ENCODE results near the gene AUTS2.

Gene AUTS2

GRCh38 chr7:70667406-70667805 lies 1069.1 kb downstream of the AUTS2 start:
- DNase-seq (ENCODE audit: low read depth), result no peak
- TF ChIP-seq CTCF (IDR thresholded peaks at IDR 0.05; ENCODE audit: insufficient read depth, low read depth, low read length, missing control alignments), result no peak
- H3K4me3 ChIP-seq (ENCODE audit: low read depth, low read length), result no peak overlapping the region

GRCh38 chr7:70668606-70669358 lies 1070.5 kb downstream of the AUTS2 start:
- H3K4me3 ChIP-seq (ENCODE audit: low read depth, low read length), result no peak overlapping the region
- no peak for TF ChIP-seq CTCF (IDR thresholded peaks at IDR 0.05; ENCODE audit: insufficient read depth, low read depth, low read length, missing control alignments)
- DNase-seq (ENCODE audit: low read depth), result peak; percentile 73

- H3K4me3 ChIP-seq (ENCODE audit: low read depth, low read length), result no peak overlapping the region
- DNase-seq (ENCODE audit: low read depth), result no peak
Measured at GRCh38 chr7:70669854-70670253, 1071.6 kb downstream of the AUTS2 start.

GRCh38 chr7:70670288-70670687 lies 1072.0 kb downstream of the AUTS2 start:
- DNase-seq (ENCODE audit: low read depth), result no peak
- no peak for TF ChIP-seq CTCF (IDR thresholded peaks at IDR 0.05; ENCODE audit: insufficient read depth, low read depth, low read length, missing control alignments)
- H3K4me3 ChIP-seq (ENCODE audit: low read depth, low read length), result no peak overlapping the region

More at GRCh38 chr7:70669854-70670253, 1071.6 kb downstream of the AUTS2 start:
- TF ChIP-seq CTCF (IDR thresholded peaks at IDR 0.05; ENCODE audit: insufficient read depth, low read depth, low read length, missing control alignments), result no peak

- no peak for DNase-seq (ENCODE audit: low read depth)
- TF ChIP-seq CTCF (IDR thresholded peaks at IDR 0.05; ENCODE audit: insufficient read depth, low read depth, low read length, missing control alignments), result no peak
- H3K4me3 ChIP-seq (ENCODE audit: low read depth, low read length), result no peak overlapping the region
Measured at GRCh38 chr7:70673778-70674570, 1075.7 kb downstream of the AUTS2 start.

- TF ChIP-seq CTCF (IDR thresholded peaks at IDR 0.05; ENCODE audit: insufficient read depth, low read depth, low read length, missing control alignments), result no peak
- H3K4me3 ChIP-seq (ENCODE audit: low read depth, low read length), result no peak overlapping the region
- DNase-seq (ENCODE audit: low read depth), result no peak
Measured at GRCh38 chr7:70674571-70675010, 1076.3 kb downstream of the AUTS2 start.
